K562 (cell line): Measurements from ENCODE around the gene LY6G5B. TPM values are rescaled to one million over a fixed set of nuclear protein-coding genes. Genes with fewer than 3 reads are reported as not detected.
"Not testable (repeated sequence)": the region's sequence is repeated elsewhere in the genome, so short reads cannot be mapped to it uniquely, and the experiment has no call there.

Experiments
- ATAC-seq: fragments of 200-7000 bp; cut with Tn5 transposase; 3 replicates; pipeline ENCODE4 v1.9.1; 2020; ENCODE audit warnings: moderate library complexity
- BruUV-seq: library from RNA; stranded (reverse); fragments of 400-500 nt; replicated peaks from 2 replicates; lab custom pipeline; 2021; lab: Mats Ljungman, UMichigan
- CTCF ChIA-PET: fragments of 300-600 bp; formaldehyde crosslinking; extraction: SDS; loops from one replicate; lab custom pipeline; 2021; ENCODE audit warnings: low intra/inter-chr PET ratio; lab: Yijun Ruan, JAX
- POLR2A ChIA-PET: fragments of 300-600, 350-650 bp; sonication (Branson Sonifier 250); formaldehyde crosslinking; extraction: SDS; loops from one replicate; lab custom pipeline; 2021; ENCODE audit warnings: antibody characterized with exemption, inconsistent platforms; lab: Yijun Ruan, JAX
- DNase-seq, 4 experiments: peaks; one replicate each; pipeline versions ENCODE4 v3.0.0 to v3.0.0-alpha.2; 2011 to 2018; ENCODE audit warnings: low spot score in 3 of 4, mixed read lengths in 3 of 4; ENCODE audit errors: extremely low read depth in 1 of 4
- FAIRE-seq: peaks from 2 replicates; lab custom pipeline; 2011; peaks lifted over from hg19 to GRCh38; lab: Jason Lieb, UNC
- H2AFZ ChIP-seq: 2 replicates; pipeline ENCODE4 v1.6.0; 2011; ENCODE audit warnings: low read depth, low read length, control low read depth, inconsistent platforms
- H3K27ac ChIP-seq: fragments of 200-600 bp; 3 replicates; pipeline ENCODE4 v1.8.0; 2011; ENCODE audit warnings: low read depth, mild to moderate bottlenecking, control low read depth, inconsistent platforms, low read length, moderate library complexity, mixed read lengths; ENCODE audit errors: extremely low read depth
- H3K27me3 ChIP-seq, 2 experiments: fragments of 300-600 bp in 1 of 2; 2 replicates in 1 of 2; 3 replicates in 1 of 2; pipeline versions ENCODE4 v1.6.0 to v1.8.0; 2011; ENCODE audit warnings: inconsistent platforms in 2 of 2, low read length in 2 of 2, mild to moderate bottlenecking in 1 of 2, mixed read lengths in 1 of 2, moderate library complexity in 1 of 2; ENCODE audit not compliant: control insufficient read depth in 2 of 2, insufficient read depth in 2 of 2
- H3K36me3 ChIP-seq: fragments of 300-600 bp; 3 replicates; pipeline ENCODE4 v1.8.0; 2011; ENCODE audit warnings: mild to moderate bottlenecking, low read length, inconsistent platforms; ENCODE audit not compliant: control insufficient read depth, insufficient read depth
- H3K4me1 ChIP-seq, 2 experiments: fragments of 200-600 bp in 1 of 2; replicated peaks in 1 of 2; 2 replicates in 1 of 2; 3 replicates in 1 of 2; pipeline versions ENCODE4 v1.5.1 to v1.8.0; 2011; ENCODE audit warnings: inconsistent platforms in 2 of 2, low read length in 2 of 2, mild to moderate bottlenecking in 1 of 2, mixed read lengths in 1 of 2, moderate library complexity in 1 of 2; ENCODE audit not compliant: control insufficient read depth in 2 of 2, insufficient read depth in 2 of 2
- H3K4me2 ChIP-seq: 2 replicates; pipeline ENCODE4 v1.6.1; 2011; ENCODE audit warnings: low read length, control low read depth, inconsistent platforms, mixed read lengths; ENCODE audit not compliant: insufficient read depth
- H3K4me3 ChIP-seq: fragments of 200-600 bp; sonication (generic), shearing (Covaris generic); 2 replicates; pipeline ENCODE4 v1.5.1; 2016; ENCODE audit warnings: control low read depth, inconsistent platforms
- H3K79me2 ChIP-seq: fragments of 200-600 bp; 3 replicates; pipeline ENCODE4 v1.8.0; 2011; ENCODE audit warnings: low read length, inconsistent platforms; ENCODE audit not compliant: control insufficient read depth, insufficient read depth
- H3K9ac ChIP-seq, 2 experiments: 2 replicates each; pipeline versions ENCODE4 v1.6.0 to v1.6.1; 2011; ENCODE audit warnings: low read depth in 2 of 2, low read length in 2 of 2, control low read depth in 1 of 2, inconsistent platforms in 1 of 2, mild to moderate bottlenecking in 1 of 2, mixed read lengths in 1 of 2; ENCODE audit not compliant: insufficient read depth in 1 of 2
- H3K9me1 ChIP-seq: one replicate; pipeline ENCODE4 v1.6.0; 2011; ENCODE audit warnings: inconsistent platforms, mild to moderate bottlenecking, low read length, moderate library complexity; ENCODE audit not compliant: control insufficient read depth, insufficient read depth
- H3K9me3 ChIP-seq: replicated peaks from 2 replicates; pipeline ENCODE4 v1.5.1; 2011; ENCODE audit warnings: low read depth, low read length, inconsistent platforms; ENCODE audit not compliant: control insufficient read depth, insufficient read depth
- H4K20me1 ChIP-seq: replicated peaks from 2 replicates; pipeline ENCODE4 v1.6.1; 2011; ENCODE audit warnings: low read length, inconsistent platforms, mixed read lengths; ENCODE audit not compliant: control insufficient read depth, insufficient read depth
- ATF1 ChIP-seq, 2 experiments: fragments of 450-650 bp in 1 of 2; IDR thresholded peaks; 2 replicates each; pipeline ENCODE4 v1.6.1; 2016; ENCODE audit warnings: missing compliant biosample characterization in 1 of 2, missing genetic modification characterization in 1 of 2
- CEBPB ChIP-seq: fragments of 450-650 bp; IDR thresholded peaks from 2 replicates; pipeline ENCODE4 v1.6.1; 2016; ENCODE audit warnings: missing genetic modification characterization, missing compliant biosample characterization
- GABPB1 ChIP-seq: sonication (generic); formaldehyde crosslinking; IDR thresholded peaks from 2 replicates; pipeline ENCODE4 v1.8.0; 2022; ENCODE audit warnings: mild to moderate bottlenecking, missing genetic modification reagents
- HMGN3 ChIP-seq: IDR thresholded peaks from 2 replicates; pipeline ENCODE4 v1.6.1; 2011; ENCODE audit warnings: borderline replicate concordance, low read depth, mild to moderate bottlenecking, mixed read lengths, low read length; ENCODE audit not compliant: insufficient read length; ENCODE audit errors: extremely low read depth
- HNRNPL ChIP-seq: fragments of 200-400 bp; formaldehyde crosslinking; IDR thresholded peaks from 2 replicates; pipeline ENCODE4 v1.6.1; 2017; ENCODE audit warnings: low read depth, mild to moderate bottlenecking, low read length
- NCOR1 ChIP-seq: fragments of 450-650 bp; IDR thresholded peaks from 2 replicates; pipeline ENCODE4 v1.6.1; 2016; ENCODE audit warnings: mild to moderate bottlenecking, moderate library complexity
- NR4A1 ChIP-seq, 2 experiments: fragments of 250-450 bp in 1 of 2; fragments of 450-650 bp in 1 of 2; sonication (Bioruptor Pico) in 1 of 2; IDR thresholded peaks; 2 replicates each; pipeline versions ENCODE4 v1.4.0 to v1.6.1; 2016 to 2020; ENCODE audit warnings: mild to moderate bottlenecking in 2 of 2, missing compliant biosample characterization in 1 of 2, missing genetic modification characterization in 1 of 2, moderate library complexity in 1 of 2
- PHB2 ChIP-seq: fragments of 450-650 bp; IDR thresholded peaks from 2 replicates; pipeline ENCODE4 v1.6.1; 2017; ENCODE audit warnings: low read depth
- SMARCE1 ChIP-seq: fragments of 450-650 bp; IDR thresholded peaks from 2 replicates; pipeline ENCODE4 v1.7.1; 2016; ENCODE audit warnings: mild to moderate bottlenecking
- SRSF9 ChIP-seq: fragments of 200-400 bp; formaldehyde crosslinking; IDR thresholded peaks from 2 replicates; pipeline ENCODE4 v1.6.1; 2017; ENCODE audit warnings: low read depth, low read length, borderline replicate concordance
- ZNF324 ChIP-seq: fragments of 250-450 bp; sonication (Bioruptor Pico); IDR thresholded peaks from 2 replicates; pipeline ENCODE4 v1.4.0; 2020; ENCODE audit warnings: mild to moderate bottlenecking
- ZNF584 ChIP-seq: fragments of 200-800 bp; sonication (Bioruptor generic); IDR thresholded peaks from 2 replicates; pipeline ENCODE4 v1.6.1; 2016; ENCODE audit warnings: low read depth, mild to moderate bottlenecking, missing genetic modification characterization, missing compliant biosample characterization
- ZNF77 ChIP-seq: fragments of 250-450 bp; sonication (Bioruptor Pico); IDR thresholded peaks from 2 replicates; pipeline ENCODE4 v1.5.0; 2020
- WGBS: fragments of 100-300 bp; shearing (Covaris generic); methylation state at CpG from one replicate; pipeline ENCODE4 v1.1.6; 2016; ENCODE audit warnings: low coverage, mixed read lengths; ENCODE audit not compliant: insufficient coverage; ENCODE audit errors: missing lambda C conversion rate; 5-methylcytosine and 5-hydroxymethylcytosine counted together
- in situ Hi-C: fragments of 300-500 bp; cut with MboI; formaldehyde crosslinking; loops from 4 replicates; pipeline ENCODE4 v1.15.0; 2018; ENCODE audit warnings: inconsistent platforms, mixed read lengths
- intact Hi-C: fragments of 100-400 bp; cut with micrococcal nuclease; formaldehyde crosslinking; loops from 2 replicates; pipeline ENCODE4 v1.14.2; 2022
- polyA plus RNA-seq, 8 experiments: library from polyadenylated mRNA; depleted of rRNA in 4 of 8; stranded (reverse) in 5 of 8; unstranded in 3 of 8; fragments of >200 nt; fragmentation: Nextera tagmentation in 2 of 8; fragmentation: Illumina TruSeq in 1 of 8; extraction: Ambion mirVana in 2 of 8; extraction: Trizol in 1 of 8; gene quantifications; 2 replicates each; pipeline versions ENCODE4 v1.2.1 to v1.2.3, GENCODE V29; 2011 to 2014; ENCODE audit warnings: inconsistent platforms in 1 of 8, missing spikeins in 1 of 8
- total RNA-seq, 7 experiments: library from RNA; depleted of rRNA in 6 of 7; stranded (reverse); fragments of >200 nt in 6 of 7; fragmentation: Illumina TruSeq in 2 of 7; extraction: Trizol in 2 of 7; gene quantifications; 2 replicates each; pipeline versions ENCODE4 v1.2.1 to v1.2.3, GENCODE V29; 2011 to 2021; ENCODE audit warnings: low replicate concordance in 1 of 7
- TF ChIP-seq, protein P1 (sequence below): IDR thresholded peaks from 3 replicates; pipeline ENCODE4 v1.6.1; 2011; ENCODE audit warnings: borderline replicate concordance, mild to moderate bottlenecking; ENCODE audit not compliant: insufficient read length, insufficient read depth

Gene LY6G5B
- total and polyA plus RNA-seq, 9 of the 15 experiments (the other 6 are each of a cell fraction or from before 2014, with no cell fraction given): 6.0 to 27.0 (median 7.5) TPM

DNA sequence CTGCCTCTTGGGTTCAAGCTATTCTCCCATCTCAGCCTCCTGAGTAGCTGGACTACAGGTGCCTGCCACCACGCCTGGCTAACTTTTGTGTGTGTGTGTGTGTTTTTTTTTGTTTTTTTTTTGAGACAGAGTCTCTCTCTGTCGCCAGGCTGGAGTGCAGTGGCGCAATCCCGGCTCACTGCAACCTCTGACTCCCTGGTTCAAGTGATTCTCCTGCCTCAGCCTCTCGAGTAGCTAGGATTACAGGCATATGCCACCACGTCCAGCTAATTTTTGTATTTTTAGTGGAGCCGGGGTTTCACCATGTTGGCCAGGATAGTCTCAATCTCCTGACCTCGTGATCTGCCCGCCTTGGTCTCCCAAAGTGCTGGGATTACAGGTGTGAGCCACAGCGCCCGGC, 39.4 kb downstream of the LY6G5B start:
- H3K4me2 ChIP-seq, H3K27me3 ChIP-seq, H3K79me2 ChIP-seq, in situ Hi-C loops: not testable (repeated sequence)
- 73% methylated on average over 11 of the region's 11 CpGs for whole genome bisulfite sequencing
- peak; percentile 74 for TF ChIP-seq CEBPB (tag)
- TF ChIP-seq, all 486 proteins: peak for 1; not testable (repeated sequence) for 485
- H3K27ac ChIP-seq, H3K9me1 ChIP-seq, H3K9me3 ChIP-seq, BruUV-seq, H2AFZ ChIP-seq, H4K20me1 ChIP-seq, H3K4me3 ChIP-seq, ATAC-seq, H3K36me3 ChIP-seq, FAIRE-seq, intact Hi-C loops, DNase-seq, H3K9ac ChIP-seq: not testable (repeated sequence)
- ChIA-PET POLR2A (interaction anchor here (0.6 to 12.4 kb wide), 3 partner anchors 15 to 161 kb away, joined by 3 to 223 read pairs (median 4); partner anchors contain the start of genes DDAH2, LY6G6C and MPIG6B), CTCF (interaction anchor here (0.6 kb wide), 1 partner anchor 253 kb away, joined by 3 read pairs; no protein-coding TSS in a partner anchor)
- H3K4me1 ChIP-seq: peaks cover 31 to 43% of the 10 kb centered on the region in 2 experiments

DNA sequence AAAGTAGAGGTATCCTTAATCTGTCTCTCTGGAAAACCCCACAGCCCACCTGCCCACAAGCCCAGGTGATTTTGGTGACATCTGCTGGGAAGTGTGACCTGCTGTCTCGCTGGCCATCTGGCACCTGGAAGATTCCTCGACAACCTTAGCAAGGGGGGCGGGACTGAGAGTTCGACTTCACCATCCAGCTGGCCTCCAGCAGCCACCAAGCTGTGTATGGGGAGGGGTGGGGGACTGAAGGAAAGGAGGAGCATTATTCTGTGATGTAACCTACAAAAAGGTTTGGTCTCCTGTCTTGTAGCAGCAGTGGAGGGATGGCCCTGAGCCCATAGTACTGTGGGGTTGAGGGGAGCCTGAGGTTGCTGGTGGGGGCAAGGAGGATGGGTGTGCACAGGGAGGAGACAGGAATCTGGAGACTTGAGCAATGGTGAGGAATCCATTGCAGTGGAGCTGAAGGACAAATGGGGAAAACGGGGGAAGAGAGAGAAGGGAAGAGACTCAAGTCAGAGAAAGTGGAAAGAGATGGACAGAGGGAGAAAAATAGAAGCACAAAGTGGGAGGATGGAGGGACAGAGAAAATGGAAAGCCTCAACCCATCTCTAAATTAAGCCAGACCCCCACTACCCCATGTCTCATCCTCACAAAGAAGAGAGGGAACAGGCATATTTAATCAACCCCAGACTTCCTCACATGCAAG, 40.9 kb downstream of the LY6G5B start:
- H3K9ac ChIP-seq: peak overlapping the region in 1 of 2 experiments; percentile 73; a peak in 1 of 4 replicates
- BruUV-seq: no TSS peak
- H3K27ac ChIP-seq: no peak overlapping the region
- FAIRE-seq: no peak
- no peaks in the 10 kb centered on the region for H3K9me3 ChIP-seq
- no peak for DNase-seq
- H3K79me2 ChIP-seq: no peaks in the 10 kb centered on the region
- no peaks in the 10 kb centered on the region for H3K9me1 ChIP-seq
- H4K20me1 ChIP-seq: no peaks in the 10 kb centered on the region
- H3K4me2 ChIP-seq: peak overlapping the region; percentile 9; the same call in 1 of the 2 replicates
- H3K36me3 ChIP-seq: no peaks in the 10 kb centered on the region
- ChIA-PET POLR2A (interaction anchor here (0.6 to 12.4 kb wide), 9 partner anchors 7 to 261 kb away, joined by 3 to 223 read pairs (median 4); partner anchors contain the start of genes ABHD16A, DDAH2, DXO and GPANK1), CTCF (no interaction called here)
- H3K4me1 ChIP-seq: peaks cover 35 to 49% of the 10 kb centered on the region in 2 experiments
- intact Hi-C loops (no loop called here), in situ Hi-C loops (no loop called here)
- ATAC-seq: peak; percentile 13
- WGBS: 29% methylated on average over 5 of the region's 5 CpGs
- H3K27me3 ChIP-seq: no peaks in the 10 kb centered on the region
- peak overlapping the region; percentile 58 for H2AFZ ChIP-seq
- H3K4me3 ChIP-seq: no peak overlapping the region
- TF ChIP-seq GABPB1: no peak
- TF ChIP-seq HNRNPL: no peak
- TF ChIP-seq HMGN3: no peak
- 0 out of 2 replicates have a peak, but pooled peaks have one; percentile 16 for TF ChIP-seq CEBPB (tag)
- no peak for TF ChIP-seq SMARCE1
- TF ChIP-seq PHB2: 0 out of 2 replicates have a peak, but pooled peaks have one; percentile 38
- TF ChIP-seq, protein P1, sequence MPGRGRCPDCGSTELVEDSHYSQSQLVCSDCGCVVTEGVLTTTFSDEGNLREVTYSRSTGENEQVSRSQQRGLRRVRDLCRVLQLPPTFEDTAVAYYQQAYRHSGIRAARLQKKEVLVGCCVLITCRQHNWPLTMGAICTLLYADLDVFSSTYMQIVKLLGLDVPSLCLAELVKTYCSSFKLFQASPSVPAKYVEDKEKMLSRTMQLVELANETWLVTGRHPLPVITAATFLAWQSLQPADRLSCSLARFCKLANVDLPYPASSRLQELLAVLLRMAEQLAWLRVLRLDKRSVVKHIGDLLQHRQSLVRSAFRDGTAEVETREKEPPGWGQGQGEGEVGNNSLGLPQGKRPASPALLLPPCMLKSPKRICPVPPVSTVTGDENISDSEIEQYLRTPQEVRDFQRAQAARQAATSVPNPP: no peak
- TF ChIP-seq ZNF77 (CRISPR knock-in tag): no peak
- TF ChIP-seq NR4A1 (CRISPR knock-in tag; IDR thresholded peaks at IDR 0.05): no peak
- no peak for TF ChIP-seq NR4A1 (tag; IDR thresholded peaks at IDR 0.05)
- no peak for TF ChIP-seq ZNF584 (CRISPR knock-in tag)
- TF ChIP-seq ATF1 (CRISPR knock-in tag; IDR thresholded peaks at IDR 0.05): no peak
- TF ChIP-seq ATF1 (tag; IDR thresholded peaks at IDR 0.05): no peak
- no peak for TF ChIP-seq SRSF9
- TF ChIP-seq ZNF324 (CRISPR knock-in tag): no peak
- TF ChIP-seq NCOR1: no peak
